Measurements from ENCODE around the gene ARAP3.

GRCh38 chr5:141706121-141706520 lies 24.1 kb upstream of the ARAP3 start:
- TF ChIP-seq POLR2A (IDR thresholded peaks at IDR 0.05) = no peak
- TF ChIP-seq CTCF (IDR thresholded peaks at IDR 0.05) = no peak

All from testis (tissue), 2 donors.